ENCODE data around the gene MINK1.

The MINK1 gene

DNA sequence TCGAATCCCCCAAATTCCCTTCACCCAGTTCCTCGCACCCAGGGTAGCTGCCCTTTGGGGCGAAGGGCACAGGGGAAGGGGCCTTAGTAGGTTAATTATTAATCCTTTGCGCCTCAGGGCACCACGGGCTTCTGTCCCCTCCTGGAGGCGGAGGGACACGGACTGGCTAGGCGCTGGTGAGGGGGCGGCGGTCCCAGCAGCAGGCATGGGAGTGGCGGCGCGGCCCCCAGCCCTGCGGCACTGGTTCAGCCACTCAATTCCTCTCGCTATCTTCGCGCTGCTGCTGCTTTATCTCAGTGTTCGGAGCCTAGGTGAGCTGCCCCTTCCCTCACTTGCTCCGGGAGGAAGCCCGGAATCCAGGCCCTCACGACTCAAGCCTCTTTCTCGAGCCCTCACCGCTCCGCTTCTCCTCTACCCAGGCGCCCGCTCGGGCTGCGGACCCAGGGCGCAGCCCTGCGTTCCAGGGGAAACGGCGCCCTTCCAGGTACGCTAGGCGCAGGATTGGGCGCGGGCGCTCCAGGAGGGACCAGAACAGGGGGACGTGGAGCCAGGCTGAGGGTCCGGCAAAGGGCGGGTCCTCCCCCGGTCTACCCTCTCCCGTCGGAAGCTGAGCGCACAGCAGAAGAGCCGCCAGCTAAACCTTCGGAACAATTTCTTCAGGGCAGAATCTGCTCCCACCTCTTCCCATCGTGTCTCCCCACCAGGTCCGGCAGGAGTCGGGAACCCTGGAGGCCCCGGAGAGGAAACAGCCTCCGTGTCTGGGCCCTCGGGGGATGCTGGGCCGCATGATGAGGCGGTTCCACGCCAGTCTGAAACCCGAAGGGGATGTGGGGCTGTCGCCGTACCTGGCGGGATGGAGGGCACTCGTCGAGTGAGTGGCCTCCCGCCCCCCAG, 44.1 kb upstream of the MINK1 start, which contains the start of gene GLTPD2:
Gene GLTPD2, plus strand, starts transcription at position 158 of the 894 bp plus-strand sequence. Its CDS starts 48 bp downstream, at position 206.
- Mint-ChIP-seq H3K9me3 (peaks cover 6% of the 10 kb centered on the region), H3K27ac (no peak within 1 kb of the TSS), H3K4me3 (peak within 1 kb of the TSS; percentile 88), H3K4me1 (peaks cover 40% of the 10 kb centered on the region), H3K36me3 (ENCODE audit: low read depth) (no peaks in the 10 kb centered on the region), H3K27me3 (ENCODE audit: low read depth, poor library complexity) (peaks cover 48% of the 10 kb centered on the region)
- peak; percentile 42 for DNase-seq
- TF ChIP-seq, protein P1, sequence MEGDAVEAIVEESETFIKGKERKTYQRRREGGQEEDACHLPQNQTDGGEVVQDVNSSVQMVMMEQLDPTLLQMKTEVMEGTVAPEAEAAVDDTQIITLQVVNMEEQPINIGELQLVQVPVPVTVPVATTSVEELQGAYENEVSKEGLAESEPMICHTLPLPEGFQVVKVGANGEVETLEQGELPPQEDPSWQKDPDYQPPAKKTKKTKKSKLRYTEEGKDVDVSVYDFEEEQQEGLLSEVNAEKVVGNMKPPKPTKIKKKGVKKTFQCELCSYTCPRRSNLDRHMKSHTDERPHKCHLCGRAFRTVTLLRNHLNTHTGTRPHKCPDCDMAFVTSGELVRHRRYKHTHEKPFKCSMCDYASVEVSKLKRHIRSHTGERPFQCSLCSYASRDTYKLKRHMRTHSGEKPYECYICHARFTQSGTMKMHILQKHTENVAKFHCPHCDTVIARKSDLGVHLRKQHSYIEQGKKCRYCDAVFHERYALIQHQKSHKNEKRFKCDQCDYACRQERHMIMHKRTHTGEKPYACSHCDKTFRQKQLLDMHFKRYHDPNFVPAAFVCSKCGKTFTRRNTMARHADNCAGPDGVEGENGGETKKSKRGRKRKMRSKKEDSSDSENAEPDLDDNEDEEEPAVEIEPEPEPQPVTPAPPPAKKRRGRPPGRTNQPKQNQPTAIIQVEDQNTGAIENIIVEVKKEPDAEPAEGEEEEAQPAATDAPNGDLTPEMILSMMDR (IDR thresholded peaks at IDR 0.05): no peak

DNA sequence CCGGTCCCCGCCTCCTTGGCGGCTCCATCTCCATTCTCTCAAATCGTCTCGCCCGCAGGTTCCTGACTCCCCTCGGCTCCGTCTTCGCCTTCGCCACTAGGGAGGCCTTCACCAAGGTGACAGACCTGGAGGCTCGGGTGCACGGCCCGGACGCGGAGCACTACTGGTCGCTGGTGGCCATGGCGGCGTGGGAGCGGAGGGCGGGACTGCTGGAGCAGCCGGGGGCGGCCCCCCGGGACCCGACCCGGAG, 43.5 kb upstream of the MINK1 start:
- Mint-ChIP-seq H3K36me3 (ENCODE audit: low read depth) (no peaks in the 10 kb centered on the region), H3K27ac (no peak overlapping the region), H3K27me3 (ENCODE audit: low read depth, poor library complexity) (peaks cover 52% of the 10 kb centered on the region), H3K4me3 (peak overlapping the region; percentile 88), H3K9me3 (peaks cover 10% of the 10 kb centered on the region), H3K4me1 (peaks cover 40% of the 10 kb centered on the region)
- DNase-seq: no peak
- TF ChIP-seq, protein P1 (IDR thresholded peaks at IDR 0.05): no peak

DNA sequence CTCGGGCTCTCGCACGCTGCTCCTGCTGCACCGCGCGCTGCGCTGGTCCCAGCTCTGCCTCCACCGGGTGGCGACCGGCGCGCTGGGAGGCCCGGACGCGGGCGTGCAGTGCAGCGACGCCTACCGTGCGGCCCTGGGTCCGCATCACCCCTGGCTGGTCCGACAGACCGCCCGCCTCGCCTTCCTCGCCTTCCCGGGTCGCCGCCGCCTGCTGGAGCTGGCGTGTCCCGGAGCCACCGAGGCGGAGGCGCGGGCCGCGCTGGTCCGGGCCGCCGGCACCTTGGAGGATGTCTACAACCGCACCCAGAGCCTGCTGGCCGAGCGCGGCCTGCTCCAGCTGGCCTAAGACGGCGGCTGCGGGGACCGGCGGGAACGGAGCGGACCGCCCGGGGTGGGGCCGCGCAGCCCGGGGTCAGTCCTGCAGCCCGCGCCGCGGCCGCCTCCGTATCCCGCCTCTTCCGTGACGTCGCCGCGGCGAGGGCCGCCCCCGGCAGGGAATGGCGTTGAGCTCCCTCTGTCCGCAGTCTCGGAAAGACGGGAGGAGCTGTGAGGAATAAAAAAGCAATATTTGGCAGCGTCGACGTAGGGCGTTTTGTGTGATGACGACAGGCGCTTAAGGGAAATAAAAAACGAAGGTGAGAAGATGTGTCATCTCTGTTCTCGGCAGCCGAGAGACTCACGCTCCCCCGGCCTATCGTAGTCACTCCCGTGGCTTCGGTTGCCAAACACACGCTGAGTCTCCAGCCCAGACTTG, 43.0 kb upstream of the MINK1 start:
- no peaks in the 10 kb centered on the region for H3K36me3 Mint-ChIP-seq (ENCODE audit: low read depth)
- peaks cover 52% of the 10 kb centered on the region for H3K27me3 Mint-ChIP-seq (ENCODE audit: low read depth, poor library complexity)

DNA sequence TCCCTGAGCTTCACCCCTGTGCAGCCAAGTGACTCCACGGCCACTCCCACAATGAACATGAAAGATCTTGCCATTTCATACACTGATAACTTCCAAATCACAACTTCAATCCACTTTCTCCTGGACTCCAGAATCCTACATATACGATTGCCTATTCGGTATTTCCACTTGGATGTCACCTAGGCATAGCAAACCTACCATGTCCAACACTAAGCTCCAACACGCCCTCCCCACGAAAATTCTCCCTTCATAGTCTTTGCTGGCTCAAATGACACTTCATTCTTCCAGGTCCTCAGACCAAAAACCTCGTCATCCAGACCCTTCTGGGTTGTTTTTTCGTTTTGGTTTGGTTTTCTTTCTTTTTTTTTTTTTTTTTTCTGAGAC, 42.4 kb upstream of the MINK1 start:
- Mint-ChIP-seq H3K36me3 (ENCODE audit: low read depth) (peaks cover 1% of the 10 kb centered on the region), H3K27ac (no peak overlapping the region), H3K4me1 (peaks cover 41% of the 10 kb centered on the region), H3K9me3 (peaks cover 15% of the 10 kb centered on the region), H3K4me3 (peak overlapping the region; percentile 88), H3K27me3 (ENCODE audit: low read depth, poor library complexity) (peaks cover 52% of the 10 kb centered on the region)
- TF ChIP-seq, protein P1 (IDR thresholded peaks at IDR 0.05): no peak
- DNase-seq: no peak

More for the DNA sequence above, 43.0 kb upstream of the MINK1 start:
- Mint-ChIP-seq H3K4me1 (peaks cover 40% of the 10 kb centered on the region), H3K4me3 (peak overlapping the region; percentile 88), H3K27ac (peak overlapping the region; percentile 66), H3K9me3 (peaks cover 13% of the 10 kb centered on the region)
- DNase-seq: peak; percentile 89
- TF ChIP-seq, protein P1 (IDR thresholded peaks at IDR 0.05): peak; percentile 61

DNA sequence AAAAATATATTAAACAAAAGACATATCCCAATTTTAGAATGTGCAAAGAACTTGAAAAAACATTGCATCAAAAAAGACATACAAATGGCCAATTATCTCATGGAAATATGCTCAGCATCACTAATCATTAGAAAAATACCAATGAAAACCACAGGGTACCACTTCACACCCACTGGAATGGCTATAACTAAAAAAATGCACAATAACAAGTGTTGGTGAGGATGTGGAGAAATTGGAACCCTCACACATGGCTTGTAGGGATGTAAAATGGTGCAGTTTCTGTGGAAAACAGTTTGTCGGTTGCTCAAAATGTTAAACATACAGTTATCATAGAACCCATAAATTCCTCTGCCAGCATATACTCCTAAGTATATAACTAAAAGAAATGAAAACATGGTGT, 38.0 kb upstream of the MINK1 start:
- H3K27me3 Mint-ChIP-seq (ENCODE audit: low read depth, poor library complexity): peaks cover 33% of the 10 kb centered on the region
- peaks cover 19% of the 10 kb centered on the region for H3K9me3 Mint-ChIP-seq
- peaks cover 20% of the 10 kb centered on the region for H3K4me1 Mint-ChIP-seq

More for the DNA sequence above, 38.0 kb upstream of the MINK1 start:
- TF ChIP-seq, protein P1 (IDR thresholded peaks at IDR 0.05): no peak
- DNase-seq: no peak
- Mint-ChIP-seq H3K27ac (no peak overlapping the region), H3K36me3 (ENCODE audit: low read depth) (peaks cover 21% of the 10 kb centered on the region), H3K4me3 (no peak overlapping the region)
